Measurements from ENCODE around the gene CCDC40. TPM values are rescaled to one million over a fixed set of nuclear protein-coding genes. Genes with fewer than 3 reads are reported as not detected.
A peak's percentile ranks its signal among the peaks of the same experiment; 100 is the strongest.

Gene CCDC40
- total and polyA plus RNA-seq, 2 of the 13 experiments (the other 11 are each of a cell fraction or from before 2014, with no cell fraction given), result 4.1 to 5.5 TPM

DNA sequence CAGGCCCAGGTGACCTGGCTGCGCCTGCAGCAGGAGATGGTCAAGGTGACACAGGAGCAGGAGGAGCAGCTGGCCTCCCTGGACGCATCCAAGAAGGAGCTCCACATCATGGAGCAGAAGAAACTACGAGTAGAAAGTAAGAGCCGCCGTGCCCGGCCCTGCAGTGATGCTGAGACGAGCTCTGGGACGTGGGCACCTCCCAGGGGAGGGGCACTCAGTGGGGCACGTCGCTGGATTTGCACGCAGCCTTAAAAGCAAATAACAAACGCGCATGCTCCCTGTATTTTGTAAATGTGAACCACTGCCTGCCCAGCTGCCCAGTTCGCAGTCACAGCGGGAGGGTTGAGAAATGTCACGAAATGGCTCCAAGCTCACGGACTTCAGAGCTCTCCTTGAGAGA is 49.6 kb downstream of the CCDC40 start (continued):
- TF ChIP-seq, protein P1, sequence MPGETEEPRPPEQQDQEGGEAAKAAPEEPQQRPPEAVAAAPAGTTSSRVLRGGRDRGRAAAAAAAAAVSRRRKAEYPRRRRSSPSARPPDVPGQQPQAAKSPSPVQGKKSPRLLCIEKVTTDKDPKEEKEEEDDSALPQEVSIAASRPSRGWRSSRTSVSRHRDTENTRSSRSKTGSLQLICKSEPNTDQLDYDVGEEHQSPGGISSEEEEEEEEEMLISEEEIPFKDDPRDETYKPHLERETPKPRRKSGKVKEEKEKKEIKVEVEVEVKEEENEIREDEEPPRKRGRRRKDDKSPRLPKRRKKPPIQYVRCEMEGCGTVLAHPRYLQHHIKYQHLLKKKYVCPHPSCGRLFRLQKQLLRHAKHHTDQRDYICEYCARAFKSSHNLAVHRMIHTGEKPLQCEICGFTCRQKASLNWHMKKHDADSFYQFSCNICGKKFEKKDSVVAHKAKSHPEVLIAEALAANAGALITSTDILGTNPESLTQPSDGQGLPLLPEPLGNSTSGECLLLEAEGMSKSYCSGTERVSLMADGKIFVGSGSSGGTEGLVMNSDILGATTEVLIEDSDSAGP (CRISPR knock-in tag; IDR thresholded peaks at IDR 0.05; ENCODE audit: borderline replicate concordance), result no peak
- TF ChIP-seq CENPT (CRISPR knock-in tag; IDR thresholded peaks at IDR 0.05; ENCODE audit: low read depth), result no peak
- TF ChIP-seq ZNF446 (CRISPR knock-in tag; IDR thresholded peaks at IDR 0.05), result no peak
- no peak for TF ChIP-seq ZNF354B (CRISPR knock-in tag; IDR thresholded peaks at IDR 0.05)
- no peak for TF ChIP-seq NAIF1 (CRISPR knock-in tag; IDR thresholded peaks at IDR 0.05; ENCODE audit: borderline replicate concordance)
- no peak for TF ChIP-seq RFX1 (IDR thresholded peaks at IDR 0.05)
- TF ChIP-seq, protein P2, sequence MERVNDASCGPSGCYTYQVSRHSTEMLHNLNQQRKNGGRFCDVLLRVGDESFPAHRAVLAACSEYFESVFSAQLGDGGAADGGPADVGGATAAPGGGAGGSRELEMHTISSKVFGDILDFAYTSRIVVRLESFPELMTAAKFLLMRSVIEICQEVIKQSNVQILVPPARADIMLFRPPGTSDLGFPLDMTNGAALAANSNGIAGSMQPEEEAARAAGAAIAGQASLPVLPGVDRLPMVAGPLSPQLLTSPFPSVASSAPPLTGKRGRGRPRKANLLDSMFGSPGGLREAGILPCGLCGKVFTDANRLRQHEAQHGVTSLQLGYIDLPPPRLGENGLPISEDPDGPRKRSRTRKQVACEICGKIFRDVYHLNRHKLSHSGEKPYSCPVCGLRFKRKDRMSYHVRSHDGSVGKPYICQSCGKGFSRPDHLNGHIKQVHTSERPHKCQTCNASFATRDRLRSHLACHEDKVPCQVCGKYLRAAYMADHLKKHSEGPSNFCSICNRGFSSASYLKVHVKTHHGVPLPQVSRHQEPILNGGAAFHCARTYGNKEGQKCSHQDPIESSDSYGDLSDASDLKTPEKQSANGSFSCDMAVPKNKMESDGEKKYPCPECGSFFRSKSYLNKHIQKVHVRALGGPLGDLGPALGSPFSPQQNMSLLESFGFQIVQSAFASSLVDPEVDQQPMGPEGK (CRISPR knock-in tag; IDR thresholded peaks at IDR 0.05), result peak; percentile 43; the same call in 1 of the 2 replicates
- TF ChIP-seq, protein P3, sequence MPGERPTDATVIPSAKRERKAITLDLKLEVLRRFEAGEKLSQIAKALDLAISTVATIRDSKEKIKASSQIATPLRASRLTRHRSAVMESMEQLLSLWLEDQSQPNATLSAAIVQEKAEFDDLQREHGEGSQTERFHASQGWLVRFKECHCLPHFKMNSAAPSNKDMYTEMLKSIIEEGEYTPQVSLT (CRISPR knock-in tag; IDR thresholded peaks at IDR 0.05; ENCODE audit: borderline replicate concordance, low read depth), result no peak
- no peak for TF ChIP-seq ASH2L (IDR thresholded peaks at IDR 0.05; ENCODE audit: insufficient read length, low read depth, low read length)
- TF ChIP-seq IKZF1 (IDR thresholded peaks at IDR 0.05), result no peak
